B cell (primary cell): ENCODE measurements around the gene TOP2A. TPM values are rescaled to one million over a fixed set of nuclear protein-coding genes. Genes with fewer than 3 reads are reported as not detected.

ENCODE experiments used
- ATAC-seq: fragments of 200-7000 bp; cut with Tn5 transposase; one replicate; pipeline ENCODE4 v1.10.0; 2021; ENCODE audit warnings: low read depth, mild to moderate bottlenecking, moderate number of reproducible peaks, moderate library complexity
- CTCF ChIA-PET: fragments of 350-600 bp; sonication (Branson Sonifier 250); formaldehyde crosslinking; loops from one replicate; lab custom pipeline; 2021; ENCODE audit warnings: antibody characterized with exemption, inconsistent platforms; lab: Charles Lee
- POLR2A ChIA-PET: fragments of 350-600 bp; sonication (Branson Sonifier 250); formaldehyde crosslinking; loops from one replicate; lab custom pipeline; 2021; ENCODE audit warnings: antibody characterized with exemption; lab: Charles Lee
- DNase-seq: peaks from one replicate; pipeline ENCODE4 v3.0.0; 2013
- H2AFZ ChIP-seq: 2 replicates; pipeline ENCODE4 v1.6.1; 2012; ENCODE audit warnings: mild to moderate bottlenecking, low read depth, low read length; ENCODE audit not compliant: insufficient read depth, poor library complexity, severe bottlenecking
- H3K27ac ChIP-seq, 2 donors: 1 replicate in 1 of 2; 2 replicates in 1 of 2; pipeline ENCODE4 v1.5.1; 2012 to 2013; ENCODE audit warnings: low read length in 2 of 2, mild to moderate bottlenecking in 2 of 2, moderate library complexity in 1 of 2
- H3K27me3 ChIP-seq, 4 experiments: fragments of 200-600 bp in 1 of 4; sonication (generic) in 1 of 4; replicated peaks in 1 of 4; 1 replicate in 2 of 4; 2 replicates in 2 of 4; pipeline versions ENCODE4 v1.6.1 to v1.7.0; 2013 to 2016; ENCODE audit warnings: low read length in 3 of 4, mild to moderate bottlenecking in 2 of 4, mixed read lengths in 1 of 4, moderate library complexity in 1 of 4; ENCODE audit not compliant: insufficient read depth in 4 of 4, control insufficient read depth in 3 of 4; ENCODE audit errors: control extremely low read depth in 1 of 4
- H3K36me3 ChIP-seq, 2 experiments: replicated peaks in 1 of 2; 1 replicate in 1 of 2; 2 replicates in 1 of 2; pipeline versions ENCODE4 v1.6.1 to v1.7.1; 2013; ENCODE audit warnings: low read length in 1 of 2; ENCODE audit not compliant: insufficient read depth in 2 of 2, control insufficient read depth in 1 of 2; ENCODE audit errors: control extremely low read depth in 1 of 2, extremely low read depth in 1 of 2
- H3K4me1 ChIP-seq, 2 donors: fragments of 200-600 bp in 1 of 2; sonication (generic) in 1 of 2; 1 replicate in 1 of 2; 2 replicates in 1 of 2; pipeline versions ENCODE4 v1.5.1 to v1.6.1; 2013 to 2017; ENCODE audit warnings: low read length in 2 of 2; ENCODE audit not compliant: control insufficient read depth in 2 of 2, insufficient read depth in 2 of 2
- H3K4me2 ChIP-seq: replicated peaks from 2 replicates; pipeline ENCODE3; 2012; ENCODE audit warnings: mild to moderate bottlenecking, low read depth, low read length; ENCODE audit not compliant: poor library complexity, severe bottlenecking
- H3K4me3 ChIP-seq, 5 experiments: fragments of 200-600 bp in 1 of 5; sonication (generic) in 1 of 5; 1 replicate in 3 of 5; 2 replicates in 2 of 5; pipeline versions ENCODE4 v1.5.1 to v1.7.0; 2011 to 2016; ENCODE audit warnings: low read length in 4 of 5, mild to moderate bottlenecking in 4 of 5, low read depth in 2 of 5, control low read depth in 1 of 5, moderate library complexity in 1 of 5; ENCODE audit not compliant: insufficient read depth in 1 of 5; ENCODE audit errors: control extremely low read depth in 1 of 5, extremely low read depth in 1 of 5
- H3K79me2 ChIP-seq: fragments of 200-600 bp; sonication (generic); one replicate; pipeline ENCODE4 v1.6.0; 2016; ENCODE audit warnings: low read length; ENCODE audit not compliant: control insufficient read depth, insufficient read depth
- H3K9ac ChIP-seq: fragments of 200-600 bp; sonication (generic); 2 replicates; pipeline ENCODE4 v1.6.1; 2017; ENCODE audit warnings: mild to moderate bottlenecking, low read length, moderate library complexity
- H3K9me3 ChIP-seq, 3 donors: one replicate each; pipeline versions ENCODE4 v1.6.1 to v1.7.1; 2013; ENCODE audit warnings: low read length in 2 of 3; ENCODE audit not compliant: control insufficient read depth in 2 of 3, insufficient read depth in 1 of 3; ENCODE audit errors: control extremely low read depth in 1 of 3
- H4K20me1 ChIP-seq: 2 replicates; pipeline ENCODE4 v1.6.0; 2012; ENCODE audit warnings: mild to moderate bottlenecking, low read length; ENCODE audit not compliant: insufficient read depth, control insufficient read depth, poor library complexity, severe bottlenecking
- H3K27ac Mint-ChIP-seq: one replicate; pipeline ENCODE4 v1.8.0; 2021; ENCODE audit warnings: mixed read lengths
- H3K27me3 Mint-ChIP-seq: one replicate; pipeline ENCODE4 v1.8.0; 2021; ENCODE audit warnings: mixed read lengths
- H3K4me1 Mint-ChIP-seq: one replicate; pipeline ENCODE4 v1.8.0; 2021; ENCODE audit warnings: mixed read lengths
- H3K4me3 Mint-ChIP-seq: one replicate; pipeline ENCODE4 v1.8.0; 2021; ENCODE audit warnings: mixed read lengths
- H3K9me3 Mint-ChIP-seq: one replicate; pipeline ENCODE4 v1.8.0; 2022; ENCODE audit warnings: mixed read lengths; ENCODE audit not compliant: insufficient read depth
- EZH2 ChIP-seq: IDR thresholded peaks from 2 replicates; pipeline ENCODE4 v1.6.1; 2012; ENCODE audit warnings: borderline replicate concordance, low read depth, mild to moderate bottlenecking, moderate library complexity, low read length; ENCODE audit not compliant: insufficient read depth, poor library complexity, severe bottlenecking
- WGBS: methylation state at CpG from one replicate; pipeline ENCODE4 v1.1.5; 2013; ENCODE audit warnings: missing lambda C conversion rate; ENCODE audit not compliant: insufficient coverage; 5-methylcytosine and 5-hydroxymethylcytosine counted together
- intact Hi-C: fragments of 100-400 bp; cut with micrococcal nuclease; formaldehyde crosslinking; loops from one replicate; pipeline ENCODE4 v1.10.0; 2022
- polyA plus RNA-seq: library from polyadenylated mRNA; depleted of rRNA; stranded (reverse); fragments of >200 nt; gene quantifications from 2 replicates; pipeline ENCODE4 v1.2.3, GENCODE V29; 2012
- total RNA-seq, 2 donors: library from RNA; stranded (reverse); fragments of 120-200 nt in 1 of 2; gene quantifications; 1 replicate in 1 of 2; 2 replicates in 1 of 2; pipeline versions ENCODE4 v1.2.3 to v1.2.4, GENCODE V29; 2013 to 2022
- TF ChIP-seq, protein P1 (sequence below): fragments of 200-600 bp; IDR thresholded peaks from one replicate; pipeline ENCODE4 v1.8.0; 2022; ENCODE audit warnings: antibody characterized with exemption, mild to moderate bottlenecking

Gene TOP2A
- total and polyA plus RNA-seq, 2 donors (not counting 1 experiment from before 2014, with no cell fraction given), result 0.36 to 3.1 TPM

DNA sequence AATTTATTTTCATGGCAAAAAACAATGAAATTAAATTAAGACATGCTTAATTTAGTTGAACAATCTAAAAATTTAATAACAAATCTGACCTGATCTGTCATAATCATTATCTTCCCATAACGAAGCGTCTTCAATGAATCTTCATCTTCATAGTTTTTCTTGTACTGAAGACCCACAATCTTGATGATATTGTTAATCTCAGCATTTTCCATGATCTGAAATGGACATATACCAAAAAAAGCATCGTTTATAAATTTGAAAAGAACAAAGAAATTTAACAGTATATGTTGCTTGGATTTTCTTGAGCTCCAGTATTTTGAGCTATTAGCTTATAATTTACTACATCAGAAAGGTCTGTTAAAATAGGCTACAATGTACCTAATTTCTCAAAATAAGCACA, 10.2 kb downstream of the TOP2A start:
- CTCF ChIA-PET, result interaction anchor here (0.5 to 1.3 kb wide), 4 partner anchors 10 to 147 kb away, joined by 3 to 4 read pairs (median 3); no protein-coding TSS in a partner anchor
- H3K4me1 Mint-ChIP-seq, result peaks cover 7% of the 10 kb centered on the region
- no peaks in the 10 kb centered on the region for H3K36me3 ChIP-seq

DNA sequence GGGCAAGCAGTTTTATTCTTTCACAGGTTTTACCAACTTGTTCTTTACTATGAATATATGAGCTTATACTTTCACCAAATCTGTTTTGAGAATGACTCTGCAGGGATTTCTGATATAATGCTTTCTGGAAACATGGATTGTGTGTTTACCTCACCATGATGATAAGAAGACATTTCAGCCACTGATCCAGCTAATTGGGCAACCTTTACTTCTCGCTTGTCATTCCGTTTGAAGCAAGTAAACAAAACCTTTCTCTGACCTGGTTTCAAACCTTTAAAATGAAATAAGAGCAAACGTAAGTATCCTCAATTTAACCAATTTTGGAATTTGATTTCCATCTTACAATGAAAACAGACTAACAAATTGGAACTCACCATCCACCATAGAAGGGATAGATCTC, 13.7 kb downstream of the TOP2A start:
- ATAC-seq (no peak), DNase-seq (no peak)
- no peaks in the 10 kb centered on the region for H3K27me3 Mint-ChIP-seq
- H2AFZ ChIP-seq, result peak overlapping the region; percentile 13
- POLR2A ChIA-PET, result no interaction called here
- CTCF ChIA-PET, result interaction anchor here (6.3 to 7.2 kb wide), 2 partner anchors 10 to 128 kb away, joined by 65 to 94 read pairs; partner anchors contain the start of gene TOP2A
- H3K4me3 ChIP-seq, result no peak overlapping the region
- WGBS, result 100% methylated on average over 3 of the region's 3 CpGs
- H3K9ac ChIP-seq, result no peak overlapping the region
- H3K9me3 Mint-ChIP-seq, result no peaks in the 10 kb centered on the region
- H3K9me3 ChIP-seq, result no peaks in the 10 kb centered on the region
- no peak overlapping the region for H3K4me2 ChIP-seq
- peaks cover 0 to 8% of the 10 kb centered on the region in 2 donors for H3K4me1 ChIP-seq
- TF ChIP-seq, protein P1, sequence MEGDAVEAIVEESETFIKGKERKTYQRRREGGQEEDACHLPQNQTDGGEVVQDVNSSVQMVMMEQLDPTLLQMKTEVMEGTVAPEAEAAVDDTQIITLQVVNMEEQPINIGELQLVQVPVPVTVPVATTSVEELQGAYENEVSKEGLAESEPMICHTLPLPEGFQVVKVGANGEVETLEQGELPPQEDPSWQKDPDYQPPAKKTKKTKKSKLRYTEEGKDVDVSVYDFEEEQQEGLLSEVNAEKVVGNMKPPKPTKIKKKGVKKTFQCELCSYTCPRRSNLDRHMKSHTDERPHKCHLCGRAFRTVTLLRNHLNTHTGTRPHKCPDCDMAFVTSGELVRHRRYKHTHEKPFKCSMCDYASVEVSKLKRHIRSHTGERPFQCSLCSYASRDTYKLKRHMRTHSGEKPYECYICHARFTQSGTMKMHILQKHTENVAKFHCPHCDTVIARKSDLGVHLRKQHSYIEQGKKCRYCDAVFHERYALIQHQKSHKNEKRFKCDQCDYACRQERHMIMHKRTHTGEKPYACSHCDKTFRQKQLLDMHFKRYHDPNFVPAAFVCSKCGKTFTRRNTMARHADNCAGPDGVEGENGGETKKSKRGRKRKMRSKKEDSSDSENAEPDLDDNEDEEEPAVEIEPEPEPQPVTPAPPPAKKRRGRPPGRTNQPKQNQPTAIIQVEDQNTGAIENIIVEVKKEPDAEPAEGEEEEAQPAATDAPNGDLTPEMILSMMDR, result no peak
- no peak for TF ChIP-seq EZH2
- no peaks in the 10 kb centered on the region for H3K27me3 ChIP-seq
- no peaks in the 10 kb centered on the region for H3K79me2 ChIP-seq
- H3K36me3 ChIP-seq, result no peaks in the 10 kb centered on the region
- H3K4me3 Mint-ChIP-seq, result no peak overlapping the region
- no peak overlapping the region for H3K27ac ChIP-seq
- no peak overlapping the region for H3K27ac Mint-ChIP-seq
- no peaks in the 10 kb centered on the region for H4K20me1 ChIP-seq
- intact Hi-C loops, result loop anchor here (5.0 kb wide), 1 partner anchor 38 kb away; the partner anchor contains the start of gene IGFBP4
- H3K4me1 Mint-ChIP-seq, result peaks cover 7% of the 10 kb centered on the region

More for the DNA sequence above, 10.2 kb downstream of the TOP2A start:
- POLR2A ChIA-PET, result no interaction called here
- no peak overlapping the region for H3K4me3 ChIP-seq
- H3K4me2 ChIP-seq, result no peak overlapping the region
- Mint-ChIP-seq H3K9me3 (no peaks in the 10 kb centered on the region), H3K27me3 (no peaks in the 10 kb centered on the region), H3K4me3 (no peak overlapping the region), H3K27ac (no peak overlapping the region)
- no peaks in the 10 kb centered on the region for H3K9me3 ChIP-seq
- DNase-seq (no peak), ATAC-seq (no peak)
- WGBS, result no CpG with 5 or more reads among the region's 3 CpGs
- H3K27ac ChIP-seq, result no peak overlapping the region
- TF ChIP-seq, protein P1, result no peak
- TF ChIP-seq EZH2, result no peak
- H2AFZ ChIP-seq, result no peak overlapping the region
- H3K9ac ChIP-seq, result no peak overlapping the region
- H3K27me3 ChIP-seq, result no peaks in the 10 kb centered on the region
- no peaks in the 10 kb centered on the region for H3K79me2 ChIP-seq
- intact Hi-C loops, result no loop called here
- no peaks in the 10 kb centered on the region for H4K20me1 ChIP-seq
- H3K4me1 ChIP-seq, result peaks cover 0 to 7% of the 10 kb centered on the region in 2 donors
